ENCODE measurements around the gene DLEU7.

The DLEU7 gene

GRCh38 chr13:50843257-50844083 lies at the start of gene DLEU7:
DLEU7 (minus strand) TSS chr13:50843692; CDS start chr13:50843646, 46 bp downstream.
- H3K27ac ChIP-seq = no peak within 1 kb of the TSS
- H3K4me3 ChIP-seq = peak within 1 kb of the TSS in 5 of 7 experiments; percentile 0 to 23 (median 9)

GRCh38 chr13:50892210-50892944 lies 48.9 kb upstream of the DLEU7 start:
- no peak overlapping the region for H3K4me3 ChIP-seq
- peak overlapping the region in 10 of 21 experiments; percentile 22 to 93 (median 71) for H3K27ac ChIP-seq

- no peak overlapping the region for H3K4me3 ChIP-seq
- peak overlapping the region in 3 of 21 experiments; percentile 67 to 93 (median 88) for H3K27ac ChIP-seq
Observed at GRCh38 chr13:50891206-50891605, 47.7 kb upstream of the DLEU7 start.

GRCh38 chr13:50889317-50889716 lies 45.8 kb upstream of the DLEU7 start:
- Histone ChIP-seq H3K4me3 (no peak overlapping the region), H3K27ac (no peak overlapping the region)

GRCh38 chr13:50888362-50888761 lies 44.9 kb upstream of the DLEU7 start:
- Histone ChIP-seq H3K4me3 (no peak overlapping the region), H3K27ac (no peak overlapping the region)

GRCh38 chr13:50887151-50887550 lies 43.7 kb upstream of the DLEU7 start:
- H3K4me3 ChIP-seq = no peak overlapping the region
- H3K27ac ChIP-seq = no peak overlapping the region

GRCh38 chr13:50884265-50884664 lies 40.8 kb upstream of the DLEU7 start:
- no peak overlapping the region for H3K27ac ChIP-seq
- H3K4me3 ChIP-seq = no peak overlapping the region

- Histone ChIP-seq H3K27ac (no peak overlapping the region), H3K4me3 (no peak overlapping the region)
Observed at GRCh38 chr13:50883728-50884127, 40.2 kb upstream of the DLEU7 start.

- Histone ChIP-seq H3K4me3 (no peak overlapping the region), H3K27ac (no peak overlapping the region)
Observed at GRCh38 chr13:50882816-50883435, 39.4 kb upstream of the DLEU7 start.

- Histone ChIP-seq H3K27ac (no peak overlapping the region), H3K4me3 (no peak overlapping the region)
Observed at GRCh38 chr13:50873991-50874390, 30.5 kb upstream of the DLEU7 start.

- H3K4me3 ChIP-seq = no peak overlapping the region
Observed at GRCh38 chr13:50873467-50873866, 30.0 kb upstream of the DLEU7 start.

GRCh38 chr13:50871405-50871804 lies 27.9 kb upstream of the DLEU7 start:
- no peak overlapping the region for H3K27ac ChIP-seq
- no peak overlapping the region for H3K4me3 ChIP-seq

More at GRCh38 chr13:50873467-50873866, 30.0 kb upstream of the DLEU7 start:
- no peak overlapping the region for H3K27ac ChIP-seq

- Histone ChIP-seq H3K27ac (no peak overlapping the region), H3K4me3 (no peak overlapping the region)
Observed at GRCh38 chr13:50867637-50867945, 24.1 kb upstream of the DLEU7 start.

- H3K4me3 ChIP-seq = no peak overlapping the region
Observed at GRCh38 chr13:50866817-50867636, 23.5 kb upstream of the DLEU7 start.

GRCh38 chr13:50864492-50864891 lies 21.0 kb upstream of the DLEU7 start:
- H3K27ac ChIP-seq = no peak overlapping the region

More at GRCh38 chr13:50866817-50867636, 23.5 kb upstream of the DLEU7 start:
- H3K27ac ChIP-seq = no peak overlapping the region

GRCh38 chr13:50855681-50856080 lies 12.2 kb upstream of the DLEU7 start:
- peak overlapping the region in 1 of 21 experiments; percentile 17 for H3K27ac ChIP-seq
- H3K4me3 ChIP-seq = no peak overlapping the region

More at GRCh38 chr13:50864492-50864891, 21.0 kb upstream of the DLEU7 start:
- no peak overlapping the region for H3K4me3 ChIP-seq

- no peak overlapping the region for H3K4me3 ChIP-seq
- H3K27ac ChIP-seq = no peak overlapping the region
Observed at GRCh38 chr13:50850445-50850844, 7.0 kb upstream of the DLEU7 start.

GRCh38 chr13:50847501-50847900 lies 4.0 kb upstream of the DLEU7 start:
- no peak overlapping the region for H3K4me3 ChIP-seq
- H3K27ac ChIP-seq = no peak overlapping the region

- no peak overlapping the region for H3K4me3 ChIP-seq
- no peak overlapping the region for H3K27ac ChIP-seq
Observed at GRCh38 chr13:50846861-50847475, 3.5 kb upstream of the DLEU7 start.

All from skin epidermis (tissue), 12 donors.